ENCODE results near the gene YES1. TPM values are rescaled to one million over a fixed set of nuclear protein-coding genes. Genes with fewer than 3 reads are reported as not detected.

The YES1 gene
- total and polyA plus RNA-seq, 8 donors, result 6.4 to 147 (median 36.6) TPM

GRCh38 chr18:849021-849420 lies 37.0 kb upstream of the YES1 start:
- Histone ChIP-seq H3K27ac (peak overlapping the region in 1 of 5 donors; percentile 62), H3K4me3 (no peak overlapping the region), H3K9me3 (no peaks in the 10 kb centered on the region), H3K27me3 (no peaks in the 10 kb centered on the region), H3K4me1 (peaks cover 0 to 25% (median 8%) of the 10 kb centered on the region in 4 donors), H3K36me3 (no peaks in the 10 kb centered on the region)
- no peak for DNase-seq
- WGBS, 5 donors, result 85 to 94% (median 90%) methylated on average over 4 of the region's 4 CpGs
- intact Hi-C loops (cut with DNase I; ENCODE audit: low total_unique reads), result no loop called here
- TF ChIP-seq POLR2A (IDR thresholded peaks at IDR 0.05), result no peak
- TF ChIP-seq POLR2AphosphoS5 (IDR thresholded peaks at IDR 0.05), result no peak

GRCh38 chr18:848062-848861 lies 36.2 kb upstream of the YES1 start:
- no peak for TF ChIP-seq EP300 (IDR thresholded peaks at IDR 0.05)
- no peak for TF ChIP-seq CTCF (IDR thresholded peaks at IDR 0.05)
- peak in 2 of 3 donors; percentile 40 to 52 for TF ChIP-seq POLR2AphosphoS5 (IDR thresholded peaks at IDR 0.05)
- TF ChIP-seq POLR2A (IDR thresholded peaks at IDR 0.05), result no peak
- peak; percentile 72 to 73 for DNase-seq
- Histone ChIP-seq H3K4me3 (no peak overlapping the region), H3K4me1 (peaks cover 0 to 25% (median 8%) of the 10 kb centered on the region in 4 donors), H3K9me3 (no peaks in the 10 kb centered on the region), H3K27me3 (no peaks in the 10 kb centered on the region), H3K27ac (peak overlapping the region in 2 of 5 donors; percentile 53 to 62), H3K36me3 (no peaks in the 10 kb centered on the region)
- 63 to 81% (median 66%) methylated on average over 8 of the region's 8 CpGs for WGBS, 5 donors
- intact Hi-C loops (cut with DNase I; ENCODE audit: low total_unique reads), result no loop called here

- Histone ChIP-seq H3K27ac (peak overlapping the region in 4 of 5 donors; percentile 7 to 67 (median 57)), H3K4me3 (no peak overlapping the region), H3K9me3 (no peaks in the 10 kb centered on the region), H3K4me1 (peaks cover 3 to 25% (median 8%) of the 10 kb centered on the region in 4 donors), H3K36me3 (no peaks in the 10 kb centered on the region), H3K27me3 (peaks cover 0 to 6% (median 0%) of the 10 kb centered on the region in 3 donors)
- intact Hi-C loops (cut with DNase I; ENCODE audit: low total_unique reads), result no loop called here
- WGBS, 5 donors, result 19 to 23% (median 22%) methylated on average over 9 of the region's 9 CpGs
- TF ChIP-seq POLR2A (IDR thresholded peaks at IDR 0.05) (no peak), CTCF (IDR thresholded peaks at IDR 0.05) (no peak), POLR2AphosphoS5 (IDR thresholded peaks at IDR 0.05) (peak in 2 of 3 donors; percentile 58 to 75)
- DNase-seq, result peak in 1 of 2 donors; percentile 61
Measured at GRCh38 chr18:845152-845819, 33.2 kb upstream of the YES1 start.

- no peak for DNase-seq
- Histone ChIP-seq H3K4me3 (no peak overlapping the region), H3K27ac (no peak overlapping the region), H3K27me3 (peaks cover 0 to 6% (median 0%) of the 10 kb centered on the region in 3 donors), H3K36me3 (no peaks in the 10 kb centered on the region), H3K9me3 (no peaks in the 10 kb centered on the region), H3K4me1 (peaks cover 0 to 22% (median 9%) of the 10 kb centered on the region in 4 donors)
- intact Hi-C loops (cut with DNase I; ENCODE audit: low total_unique reads), result no loop called here
- 36 to 47% (median 43%) methylated on average over 15 of the region's 15 CpGs for WGBS, 5 donors
- TF ChIP-seq CTCF (IDR thresholded peaks at IDR 0.05), result no peak
- TF ChIP-seq EP300 (IDR thresholded peaks at IDR 0.05), result no peak
Measured at GRCh38 chr18:841647-842370, 29.8 kb upstream of the YES1 start.
